ENCODE results near the gene ANKFY1.
"Not testable (repeated sequence)": the region's sequence is repeated elsewhere in the genome, so short reads cannot be mapped to it uniquely, and the experiment has no call there.

ANKFY1 gene

GRCh38 chr17:4219241-4219640 lies 44.5 kb downstream of the ANKFY1 start:
- no peak overlapping the region for H3K27ac Mint-ChIP-seq
- H3K9me3 Mint-ChIP-seq: no peaks in the 10 kb centered on the region
- H3K27me3 Mint-ChIP-seq (ENCODE audit: low read depth): no peaks in the 10 kb centered on the region
- H3K36me3 Mint-ChIP-seq (ENCODE audit: low read depth): peaks cover 25% of the 10 kb centered on the region
- H3K4me3 Mint-ChIP-seq: no peak overlapping the region
- H3K4me1 Mint-ChIP-seq (ENCODE audit: low read depth): peaks cover 11% of the 10 kb centered on the region
- no peak for DNase-seq (ENCODE audit: low spot score)

GRCh38 chr17:4215882-4216570 lies 47.8 kb downstream of the ANKFY1 start:
- peak overlapping the region; percentile 54 for H3K27ac Mint-ChIP-seq
- peaks cover 13% of the 10 kb centered on the region for H3K4me1 Mint-ChIP-seq (ENCODE audit: low read depth)
- no peaks in the 10 kb centered on the region for H3K9me3 Mint-ChIP-seq
- H3K4me3 Mint-ChIP-seq: no peak overlapping the region
- DNase-seq (ENCODE audit: low spot score): no peak
- H3K27me3 Mint-ChIP-seq (ENCODE audit: low read depth): no peaks in the 10 kb centered on the region
- H3K36me3 Mint-ChIP-seq (ENCODE audit: low read depth): peaks cover 29% of the 10 kb centered on the region

GRCh38 chr17:4214157-4214556 lies 49.6 kb downstream of the ANKFY1 start:
- Mint-ChIP-seq H3K9me3 (no peaks in the 10 kb centered on the region), H3K36me3 (ENCODE audit: low read depth) (peaks cover 34% of the 10 kb centered on the region), H3K4me1 (ENCODE audit: low read depth) (peaks cover 10% of the 10 kb centered on the region), H3K27me3 (ENCODE audit: low read depth) (no peaks in the 10 kb centered on the region), H3K27ac (peak overlapping the region; percentile 26), H3K4me3 (no peak overlapping the region)
- DNase-seq (ENCODE audit: low spot score): no peak

- Mint-ChIP-seq H3K4me3 (no peak overlapping the region), H3K4me1 (ENCODE audit: low read depth) (peaks cover 16% of the 10 kb centered on the region), H3K9me3 (no peaks in the 10 kb centered on the region), H3K36me3 (ENCODE audit: low read depth) (peaks cover 56% of the 10 kb centered on the region), H3K27me3 (ENCODE audit: low read depth) (no peaks in the 10 kb centered on the region), H3K27ac (no peak overlapping the region)
- no peak for DNase-seq (ENCODE audit: low spot score)
These were observed 54.2 kb downstream of the ANKFY1 start for GRCh38 chr17:4209611-4210010.

DNA sequence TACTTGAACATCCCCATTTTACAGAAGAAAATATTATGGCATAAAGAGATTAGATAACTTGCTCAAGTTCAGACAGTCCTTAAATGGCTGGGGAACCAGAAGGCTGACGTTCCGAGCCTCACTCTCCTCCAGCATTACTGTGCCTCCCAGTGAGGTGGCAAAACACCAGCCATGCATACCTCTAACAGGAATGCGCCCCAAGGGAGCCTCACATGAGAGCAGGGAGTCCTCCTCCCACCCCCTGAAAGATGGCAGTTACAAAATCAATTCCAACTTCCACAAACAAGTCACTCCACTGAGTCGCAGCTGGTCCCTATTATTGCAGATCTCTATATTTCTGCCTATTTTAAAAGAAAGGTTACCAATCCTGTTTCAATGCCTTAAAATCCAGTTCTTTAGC lies 55.5 kb downstream of the ANKFY1 start:
- Mint-ChIP-seq H3K36me3 (ENCODE audit: low read depth) (peaks cover 57% of the 10 kb centered on the region), H3K4me3 (no peak overlapping the region), H3K9me3 (no peaks in the 10 kb centered on the region), H3K27me3 (ENCODE audit: low read depth) (no peaks in the 10 kb centered on the region), H3K27ac (no peak overlapping the region), H3K4me1 (ENCODE audit: low read depth) (peaks cover 16% of the 10 kb centered on the region)
- no peak for DNase-seq (ENCODE audit: low spot score)

GRCh38 chr17:4206962-4207361 lies 56.8 kb downstream of the ANKFY1 start:
- H3K4me3 Mint-ChIP-seq: no peak overlapping the region
- H3K27me3 Mint-ChIP-seq (ENCODE audit: low read depth): no peaks in the 10 kb centered on the region
- peaks cover 16% of the 10 kb centered on the region for H3K4me1 Mint-ChIP-seq (ENCODE audit: low read depth)
- no peaks in the 10 kb centered on the region for H3K9me3 Mint-ChIP-seq
- DNase-seq (ENCODE audit: low spot score): no peak
- no peak overlapping the region for H3K27ac Mint-ChIP-seq
- peaks cover 55% of the 10 kb centered on the region for H3K36me3 Mint-ChIP-seq (ENCODE audit: low read depth)

GRCh38 chr17:4205917-4206316 lies 57.9 kb downstream of the ANKFY1 start:
- H3K4me1 Mint-ChIP-seq (ENCODE audit: low read depth): peaks cover 17% of the 10 kb centered on the region
- H3K36me3 Mint-ChIP-seq (ENCODE audit: low read depth): peaks cover 55% of the 10 kb centered on the region
- H3K4me3 Mint-ChIP-seq: no peak overlapping the region
- H3K27ac Mint-ChIP-seq: no peak overlapping the region
- H3K9me3 Mint-ChIP-seq: no peaks in the 10 kb centered on the region
- DNase-seq (ENCODE audit: low spot score): no peak
- no peaks in the 10 kb centered on the region for H3K27me3 Mint-ChIP-seq (ENCODE audit: low read depth)

DNA sequence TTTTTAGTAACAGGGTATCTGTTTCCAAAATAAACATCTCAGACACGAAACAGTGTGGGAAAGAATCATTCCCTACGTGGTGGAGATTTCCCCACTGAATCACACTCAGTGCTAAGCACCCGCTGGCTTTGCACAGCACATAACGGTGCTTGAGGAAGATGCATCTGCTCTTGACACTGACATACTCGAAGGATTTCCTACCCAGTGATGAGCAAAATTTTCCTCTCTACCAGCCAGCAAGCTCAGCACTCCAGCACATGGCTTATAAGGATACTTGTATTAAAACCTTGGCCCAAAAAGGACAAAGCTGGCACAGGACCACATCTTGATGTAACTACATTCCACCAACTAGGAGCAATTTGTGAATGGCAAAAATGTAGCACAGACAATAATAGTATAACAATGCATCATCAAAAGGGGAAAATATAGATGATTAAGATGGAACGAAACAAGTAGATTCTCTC lies 59.0 kb downstream of the ANKFY1 start:
- H3K36me3 Mint-ChIP-seq (ENCODE audit: low read depth): peaks cover 55% of the 10 kb centered on the region
- H3K4me1 Mint-ChIP-seq (ENCODE audit: low read depth): peaks cover 14% of the 10 kb centered on the region
- H3K27ac Mint-ChIP-seq: no peak overlapping the region

DNA sequence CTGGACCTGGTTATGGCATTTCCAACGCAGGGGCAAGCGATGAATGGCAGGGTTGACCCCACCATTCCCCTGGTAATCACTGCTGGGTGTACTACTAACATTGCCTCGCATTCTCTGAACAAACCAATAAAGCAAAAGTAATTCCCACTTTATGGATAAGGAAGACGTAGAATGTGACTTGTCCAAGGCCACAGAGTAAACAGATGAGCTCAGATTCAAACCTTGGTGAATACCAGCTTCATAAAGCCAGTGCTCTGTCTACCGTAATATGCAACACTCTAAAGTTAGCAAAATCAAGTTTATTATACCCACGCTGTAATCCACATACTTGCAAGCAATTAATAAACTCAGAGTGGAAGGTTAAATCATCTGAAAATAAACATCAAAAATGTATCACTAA lies 59.6 kb downstream of the ANKFY1 start:
- H3K9me3 Mint-ChIP-seq: no peaks in the 10 kb centered on the region
- DNase-seq (ENCODE audit: low spot score): no peak
- no peaks in the 10 kb centered on the region for H3K27me3 Mint-ChIP-seq (ENCODE audit: low read depth)
- H3K27ac Mint-ChIP-seq: peak overlapping the region; percentile 55
- no peak overlapping the region for H3K4me3 Mint-ChIP-seq
- peaks cover 52% of the 10 kb centered on the region for H3K36me3 Mint-ChIP-seq (ENCODE audit: low read depth)
- H3K4me1 Mint-ChIP-seq (ENCODE audit: low read depth): peaks cover 14% of the 10 kb centered on the region

More for the DNA sequence above, 59.0 kb downstream of the ANKFY1 start:
- DNase-seq (ENCODE audit: low spot score): no peak
- Mint-ChIP-seq H3K27me3 (ENCODE audit: low read depth) (no peaks in the 10 kb centered on the region), H3K4me3 (no peak overlapping the region), H3K9me3 (no peaks in the 10 kb centered on the region)

- H3K4me3 Mint-ChIP-seq: no peak overlapping the region
- peak overlapping the region; percentile 28 for H3K27ac Mint-ChIP-seq
- no peak for DNase-seq (ENCODE audit: low spot score)
- peaks cover 35% of the 10 kb centered on the region for H3K36me3 Mint-ChIP-seq (ENCODE audit: low read depth)
- peaks cover 2% of the 10 kb centered on the region for H3K4me1 Mint-ChIP-seq (ENCODE audit: low read depth)
- no peaks in the 10 kb centered on the region for H3K9me3 Mint-ChIP-seq
- no peaks in the 10 kb centered on the region for H3K27me3 Mint-ChIP-seq (ENCODE audit: low read depth)
These were observed 62.6 kb downstream of the ANKFY1 start for GRCh38 chr17:4201226-4201625.

- peaks cover 2% of the 10 kb centered on the region for H3K4me1 Mint-ChIP-seq (ENCODE audit: low read depth)
- H3K9me3 Mint-ChIP-seq: no peaks in the 10 kb centered on the region
- DNase-seq (ENCODE audit: low spot score): peak; percentile 11
- H3K36me3 Mint-ChIP-seq (ENCODE audit: low read depth): peaks cover 36% of the 10 kb centered on the region
- no peak overlapping the region for H3K27ac Mint-ChIP-seq
- no peaks in the 10 kb centered on the region for H3K27me3 Mint-ChIP-seq (ENCODE audit: low read depth)
- H3K4me3 Mint-ChIP-seq: no peak overlapping the region
These were observed 63.9 kb downstream of the ANKFY1 start for GRCh38 chr17:4199818-4200402.

GRCh38 chr17:4198995-4199394 lies 64.8 kb downstream of the ANKFY1 start:
- no peaks in the 10 kb centered on the region for H3K27me3 Mint-ChIP-seq (ENCODE audit: low read depth)
- no peak overlapping the region for H3K4me3 Mint-ChIP-seq
- H3K9me3 Mint-ChIP-seq: no peaks in the 10 kb centered on the region
- H3K4me1 Mint-ChIP-seq (ENCODE audit: low read depth): peaks cover 2% of the 10 kb centered on the region
- H3K27ac Mint-ChIP-seq: no peak overlapping the region
- H3K36me3 Mint-ChIP-seq (ENCODE audit: low read depth): peaks cover 35% of the 10 kb centered on the region
- DNase-seq (ENCODE audit: low spot score): no peak

- H3K9me3 Mint-ChIP-seq: no peaks in the 10 kb centered on the region
- no peak overlapping the region for H3K4me3 Mint-ChIP-seq
- no peak for DNase-seq (ENCODE audit: low spot score)
- peaks cover 30% of the 10 kb centered on the region for H3K36me3 Mint-ChIP-seq (ENCODE audit: low read depth)
- H3K4me1 Mint-ChIP-seq (ENCODE audit: low read depth): no peaks in the 10 kb centered on the region
- H3K27ac Mint-ChIP-seq: no peak overlapping the region
- no peaks in the 10 kb centered on the region for H3K27me3 Mint-ChIP-seq (ENCODE audit: low read depth)
These were observed 68.5 kb downstream of the ANKFY1 start for GRCh38 chr17:4195306-4195705.

DNA sequence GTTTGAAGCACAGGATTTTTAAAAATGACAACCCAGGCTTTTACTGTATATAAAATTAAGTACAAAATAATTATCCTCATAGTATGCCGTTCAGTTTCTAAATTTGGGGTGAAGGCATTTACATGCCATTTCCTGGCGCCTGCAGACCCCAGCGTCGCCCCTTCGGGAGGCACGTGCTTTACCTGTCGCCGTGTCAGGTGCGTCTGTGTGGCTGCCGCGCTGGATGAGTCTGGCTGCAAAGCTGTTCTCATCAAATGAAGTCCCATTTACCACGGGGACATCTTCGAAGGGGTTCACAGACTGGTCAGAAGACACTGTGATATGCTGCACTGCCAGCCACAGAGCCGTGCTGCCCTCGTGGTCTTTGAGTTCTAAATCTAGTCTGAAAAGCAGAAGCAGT lies 69.0 kb downstream of the ANKFY1 start:
- no peak overlapping the region for H3K27ac Mint-ChIP-seq
- H3K4me1 Mint-ChIP-seq (ENCODE audit: low read depth): no peaks in the 10 kb centered on the region
- no peaks in the 10 kb centered on the region for H3K9me3 Mint-ChIP-seq
- peaks cover 32% of the 10 kb centered on the region for H3K36me3 Mint-ChIP-seq (ENCODE audit: low read depth)
- no peak for DNase-seq (ENCODE audit: low spot score)
- H3K27me3 Mint-ChIP-seq (ENCODE audit: low read depth): no peaks in the 10 kb centered on the region
- no peak overlapping the region for H3K4me3 Mint-ChIP-seq

DNA sequence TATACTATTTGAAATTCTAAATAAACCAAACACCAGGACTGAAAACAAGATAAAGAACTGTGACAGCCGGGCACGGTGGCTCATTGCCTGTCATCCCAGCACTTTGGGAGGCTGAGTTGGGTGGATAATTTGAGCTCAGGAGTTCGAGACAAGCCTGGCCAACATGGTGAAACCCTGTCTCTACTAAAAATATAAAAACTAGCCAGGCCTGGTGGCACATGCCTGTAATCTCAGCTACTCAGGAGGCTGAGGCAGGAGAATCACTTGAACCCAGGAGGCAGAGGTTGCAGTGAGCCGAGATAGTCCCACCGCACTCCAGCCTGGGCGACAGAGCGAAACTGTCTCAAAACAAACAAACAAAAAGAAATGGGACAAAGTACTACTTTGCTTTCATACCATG lies 73.0 kb downstream of the ANKFY1 start:
- not testable (repeated sequence) for DNase-seq (ENCODE audit: low spot score); H3K4me1 Mint-ChIP-seq (ENCODE audit: low read depth); H3K27ac Mint-ChIP-seq; H3K27me3 Mint-ChIP-seq (ENCODE audit: low read depth); H3K4me3 Mint-ChIP-seq; H3K9me3 Mint-ChIP-seq
- H3K36me3 Mint-ChIP-seq (ENCODE audit: low read depth): peaks cover 49% of the 10 kb centered on the region
